AG08396 (cell line): ENCODE data around the gene SAMD4A.
A peak's percentile ranks its signal among the peaks of the same experiment; 100 is the strongest.

ENCODE experiments used
- DNase-seq: peaks from one replicate; pipeline ENCODE4 v3.0.0; 2012; ENCODE audit warnings: low spot score, mixed read lengths

SAMD4A gene

DNA sequence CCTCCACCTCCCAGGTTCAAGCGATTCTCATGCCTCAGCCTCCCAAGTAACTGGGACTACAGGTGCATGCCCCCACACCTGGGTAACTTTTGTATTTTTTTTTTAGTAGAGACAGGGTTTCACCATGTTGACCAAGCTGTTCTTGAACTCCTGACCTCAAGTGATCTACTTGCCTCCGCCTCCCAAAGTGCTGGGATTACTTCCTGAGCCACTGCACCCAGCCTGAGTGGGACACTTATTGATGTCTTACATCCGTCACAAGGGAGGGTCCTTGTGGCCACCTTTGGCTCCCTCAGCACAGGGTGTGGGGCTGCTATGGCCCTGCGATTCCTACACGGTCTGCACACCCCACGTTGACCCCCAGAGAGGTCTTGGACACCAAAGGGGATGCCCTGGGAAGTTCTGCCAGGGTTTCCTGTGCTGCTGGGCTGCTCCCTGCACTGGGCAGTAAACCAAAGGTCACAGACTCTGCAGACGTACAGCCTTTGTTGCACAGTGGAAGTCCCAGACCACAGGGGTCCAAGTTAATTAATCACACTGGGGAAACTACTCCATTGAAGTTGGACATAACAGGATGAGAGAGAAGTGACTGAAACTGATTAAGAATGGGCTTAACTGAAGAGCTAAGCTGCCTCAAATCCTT lies 95.7 kb downstream of the SAMD4A start:
- DNase-seq: no peak

DNA sequence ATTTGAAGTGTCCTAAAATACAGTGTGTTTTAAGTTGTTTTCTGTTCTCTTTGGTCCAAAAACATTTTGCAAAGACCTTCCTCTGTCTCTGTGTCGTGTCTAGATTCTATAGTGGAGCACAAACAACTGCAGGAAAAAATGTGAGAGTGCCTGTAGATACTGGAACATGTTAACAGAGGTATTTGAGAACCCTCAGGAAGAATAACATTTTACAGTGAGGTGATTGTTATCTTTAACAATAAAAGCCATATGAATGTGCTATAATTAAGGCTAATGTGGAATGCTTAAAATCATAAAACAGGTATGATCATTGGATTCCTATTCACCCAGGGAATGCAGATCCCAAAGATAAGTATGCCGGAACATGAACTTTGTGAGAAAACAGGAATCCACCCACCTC lies 98.0 kb downstream of the SAMD4A start:
- DNase-seq: no peak

DNA sequence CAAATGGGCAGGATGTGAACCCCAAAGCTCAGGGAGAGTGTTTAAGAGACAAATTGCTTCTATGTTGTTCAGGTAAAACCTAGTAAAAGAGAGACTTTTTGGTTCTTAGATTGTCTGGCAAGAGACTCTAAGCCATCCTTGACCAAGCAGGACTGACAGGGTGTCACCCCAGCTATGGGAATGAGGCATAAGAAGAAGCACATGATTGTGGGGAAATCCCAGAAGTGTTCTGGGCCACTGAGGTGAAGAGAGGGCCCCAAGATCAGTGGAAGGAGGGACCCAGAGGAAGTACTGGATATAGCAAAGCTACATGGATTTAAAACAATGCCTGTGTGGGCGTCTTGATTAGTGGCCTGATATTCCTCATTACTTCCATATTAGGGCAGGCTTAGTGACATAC lies 99.0 kb downstream of the SAMD4A start:
- DNase-seq: no peak

DNA sequence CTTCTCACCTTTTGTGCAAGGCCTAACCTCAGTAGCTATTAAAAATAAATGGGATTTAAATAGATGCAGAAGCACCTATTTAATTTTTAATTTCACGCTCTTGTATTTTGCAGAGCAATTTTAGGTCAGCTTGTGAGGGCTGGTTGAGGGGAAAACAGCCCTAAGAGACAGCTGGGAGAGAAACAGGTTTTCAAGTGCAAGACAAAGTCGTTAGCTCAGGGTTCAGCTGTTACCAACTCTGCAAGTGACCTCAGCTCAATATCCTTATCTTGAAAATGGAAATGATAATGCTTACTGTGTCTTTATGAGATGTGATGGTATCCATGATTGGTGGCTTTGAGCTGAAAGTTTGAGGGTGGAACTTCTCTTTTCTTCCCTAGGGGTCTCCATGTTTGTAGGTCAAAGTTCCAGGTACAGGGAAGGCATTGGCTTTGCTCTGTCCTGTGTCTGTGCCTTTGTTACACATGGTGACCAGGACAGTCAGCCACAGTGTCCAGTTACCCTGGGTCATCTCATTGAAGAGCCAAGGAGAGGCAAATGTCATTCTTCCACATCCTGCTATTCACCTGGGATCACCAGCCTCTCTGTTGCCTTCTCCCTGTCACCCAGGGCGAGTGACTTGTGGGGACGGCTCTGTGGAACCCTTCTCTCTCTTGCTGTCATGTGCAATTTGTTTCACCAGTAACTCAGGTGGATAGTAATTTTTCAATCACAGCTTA lies 100.3 kb downstream of the SAMD4A start:
- DNase-seq: no peak

DNA sequence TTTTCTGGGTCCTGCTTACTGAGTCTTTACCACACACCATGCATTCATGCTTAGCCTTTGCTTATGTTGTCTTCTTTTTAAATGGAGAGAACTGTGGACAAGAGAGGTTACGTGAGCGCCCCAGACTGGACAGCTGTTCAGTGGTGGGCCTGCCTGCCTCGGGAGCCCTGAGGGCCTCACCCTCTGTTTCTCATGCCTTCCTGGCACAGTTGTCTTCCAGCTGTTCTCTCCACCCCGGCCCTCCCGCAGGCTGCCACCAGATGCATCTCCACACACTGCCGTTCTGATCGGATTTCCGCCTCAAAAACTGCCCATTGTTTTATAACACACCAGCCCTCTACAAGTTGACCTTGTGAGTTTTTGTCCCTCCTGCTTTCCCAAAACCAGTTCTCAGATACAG lies 100.8 kb downstream of the SAMD4A start:
- no peak for DNase-seq

DNA sequence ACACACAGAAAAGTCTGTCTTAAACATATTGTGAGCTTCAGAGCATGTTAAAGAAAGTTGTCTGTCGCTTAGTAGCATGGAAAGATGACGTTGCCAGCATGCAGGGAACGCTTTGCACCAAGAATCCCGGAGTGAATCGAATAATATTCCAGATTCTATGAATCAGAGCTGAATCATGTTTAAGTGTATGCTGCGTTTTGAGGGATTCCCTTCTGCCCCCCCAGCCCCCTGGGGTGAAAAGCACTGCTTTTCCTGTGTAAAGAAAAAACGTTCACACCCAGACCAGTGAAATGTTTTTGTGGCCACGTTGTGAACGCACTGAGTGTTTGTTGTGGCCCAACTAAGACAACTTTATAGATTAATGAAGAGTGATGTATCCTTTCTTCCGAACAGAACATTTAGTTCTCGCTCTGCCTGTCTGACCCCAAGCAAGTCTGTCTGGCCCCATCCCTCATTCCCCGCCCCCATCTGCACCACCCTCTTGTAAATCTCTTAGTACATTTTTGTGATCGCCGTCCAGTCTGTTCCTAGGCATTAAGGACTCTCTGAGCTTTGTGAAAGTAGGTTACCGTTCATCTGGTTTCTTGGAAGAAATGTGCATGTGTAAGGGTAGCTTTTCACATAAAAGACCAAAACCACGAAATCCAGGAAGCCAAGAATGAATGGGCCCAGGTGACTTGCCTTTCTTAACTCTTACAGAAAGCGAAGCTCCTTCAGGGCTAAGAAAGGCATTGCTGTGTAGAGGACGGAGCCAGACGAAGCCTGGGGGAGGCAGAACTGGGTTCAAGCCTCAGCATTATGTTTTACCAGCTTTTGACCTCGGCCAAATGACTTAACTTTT lies 103.0 kb downstream of the SAMD4A start:
- DNase-seq: no peak

DNA sequence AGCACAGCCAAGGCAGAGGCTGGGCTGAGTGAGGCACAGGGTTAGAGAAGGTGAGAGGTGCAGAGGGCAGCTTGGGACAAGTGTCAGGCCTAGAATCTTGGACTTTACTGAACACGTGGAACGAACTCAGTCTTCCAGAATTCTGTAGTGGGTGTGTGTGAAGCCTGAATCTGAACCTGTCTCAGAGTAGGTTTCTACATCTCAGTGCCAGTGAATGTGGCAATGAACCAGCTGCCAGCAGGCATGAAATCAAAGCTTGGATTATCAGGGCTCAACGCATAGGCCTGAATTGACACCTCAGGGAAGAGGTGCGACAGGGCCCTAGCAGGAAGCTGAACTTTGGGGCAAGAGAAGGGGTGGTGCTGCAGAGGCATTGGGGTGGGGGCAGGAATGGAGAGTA lies 104.6 kb downstream of the SAMD4A start:
- DNase-seq: no peak

DNA sequence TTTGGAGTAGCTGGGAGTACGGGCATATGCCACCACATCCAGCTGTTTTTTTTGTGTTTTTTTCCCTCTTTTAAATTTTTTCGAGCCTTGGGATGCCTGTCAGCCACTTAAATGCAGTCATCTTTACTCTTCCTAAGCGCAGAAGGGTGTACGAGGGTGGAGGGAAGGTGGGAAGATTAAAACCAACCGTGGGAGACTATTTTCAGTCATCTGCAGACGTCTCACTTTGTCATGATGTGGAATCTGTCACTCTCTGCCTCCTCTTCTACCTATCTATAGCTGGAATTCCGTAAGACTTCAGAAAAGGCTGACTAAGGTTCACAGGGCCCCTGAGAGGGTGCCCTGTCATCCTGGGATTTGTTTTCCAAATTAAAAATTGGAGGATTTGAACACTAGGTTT lies 105.3 kb downstream of the SAMD4A start:
- no peak for DNase-seq

DNA sequence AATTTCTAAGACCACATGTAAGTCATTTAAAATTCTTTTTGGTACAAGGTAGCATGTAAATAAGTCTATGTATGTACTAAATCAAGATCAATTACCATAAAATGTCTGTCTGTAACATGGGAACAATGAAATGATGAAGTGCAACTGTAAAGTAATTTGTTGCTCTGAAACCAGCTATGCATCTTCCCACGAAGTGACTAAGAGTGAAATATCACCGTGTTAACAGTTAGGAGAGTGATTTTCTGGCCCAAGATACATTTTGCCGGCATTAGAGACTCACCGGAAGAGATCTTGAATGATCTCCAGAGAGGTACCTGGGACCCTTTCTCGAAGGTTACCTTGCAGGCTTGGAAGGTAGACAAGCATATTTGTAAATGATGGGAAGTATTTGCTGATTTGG lies 105.8 kb downstream of the SAMD4A start:
- no peak for DNase-seq

DNA sequence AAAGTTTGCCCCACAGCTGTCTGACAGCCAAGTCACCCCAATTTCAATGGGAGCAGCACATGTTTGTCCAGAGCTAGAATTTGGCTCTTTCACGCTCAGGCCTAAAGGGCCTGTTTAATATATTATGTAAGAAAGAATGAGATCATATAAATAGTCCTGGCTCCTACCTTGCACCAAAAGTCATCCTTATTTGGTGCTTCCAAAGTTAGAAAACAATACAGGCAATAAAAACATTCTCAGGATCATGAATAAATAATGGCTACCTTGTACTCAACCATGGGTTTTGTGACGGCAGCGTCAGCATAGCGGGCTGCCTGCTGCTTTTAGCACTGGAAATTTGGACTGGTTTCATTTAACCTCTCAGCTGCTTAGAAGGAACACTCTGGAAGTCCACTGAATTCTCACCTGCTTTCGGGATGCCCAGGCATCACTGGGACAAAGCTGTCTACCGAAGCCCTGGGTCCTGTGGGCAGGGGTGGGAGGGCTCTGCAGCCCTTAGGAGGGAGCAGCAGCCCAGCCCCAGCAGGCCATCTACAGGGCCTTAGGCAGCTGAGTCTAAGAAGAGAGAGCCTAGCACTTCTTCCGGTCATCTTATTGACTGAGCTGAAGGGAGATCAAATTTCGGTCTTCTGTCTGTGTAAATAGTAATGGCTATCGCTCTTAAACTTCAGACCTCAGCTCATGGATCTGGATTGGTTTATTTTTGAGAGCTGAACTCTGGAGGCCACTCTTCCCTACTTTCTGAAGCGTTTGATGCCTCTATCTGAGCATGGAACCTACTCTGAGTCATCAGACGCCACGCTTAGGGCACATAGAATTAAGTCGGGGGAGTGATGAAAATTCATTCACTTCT lies 106.5 kb downstream of the SAMD4A start:
- no peak for DNase-seq

DNA sequence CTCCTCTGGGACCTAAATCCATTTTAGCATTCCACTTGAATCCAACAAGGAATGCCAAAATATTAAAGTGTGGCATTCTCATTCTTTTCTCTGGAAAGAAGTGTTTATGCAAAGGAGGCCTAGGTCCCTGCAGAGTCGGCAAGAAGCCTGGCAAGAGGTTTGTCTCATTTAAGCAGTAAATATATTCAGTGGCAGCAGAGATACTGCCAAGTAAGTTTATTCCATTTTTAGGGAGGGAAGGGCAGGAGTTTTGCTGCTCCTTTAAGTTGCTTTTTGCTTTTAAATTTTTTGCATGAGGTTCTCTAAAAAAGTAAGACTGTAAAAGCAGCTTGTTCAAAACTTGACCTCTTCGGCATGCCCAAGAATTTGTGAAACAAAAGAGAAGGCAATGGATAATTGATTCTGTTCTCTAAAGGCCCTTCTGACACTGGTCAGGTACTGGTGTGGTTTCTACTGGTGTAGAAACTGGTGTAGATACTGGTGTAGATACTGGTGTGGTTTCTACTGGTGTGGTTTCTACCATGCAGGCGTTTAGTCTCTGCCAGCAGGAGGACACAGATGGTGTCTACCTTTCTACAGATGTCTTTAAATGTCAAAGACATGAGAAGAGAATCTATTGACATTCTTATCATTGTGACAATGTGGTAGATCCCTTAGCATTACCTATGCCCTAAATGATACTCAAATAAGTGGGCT lies 107.3 kb downstream of the SAMD4A start:
- no peak for DNase-seq

DNA sequence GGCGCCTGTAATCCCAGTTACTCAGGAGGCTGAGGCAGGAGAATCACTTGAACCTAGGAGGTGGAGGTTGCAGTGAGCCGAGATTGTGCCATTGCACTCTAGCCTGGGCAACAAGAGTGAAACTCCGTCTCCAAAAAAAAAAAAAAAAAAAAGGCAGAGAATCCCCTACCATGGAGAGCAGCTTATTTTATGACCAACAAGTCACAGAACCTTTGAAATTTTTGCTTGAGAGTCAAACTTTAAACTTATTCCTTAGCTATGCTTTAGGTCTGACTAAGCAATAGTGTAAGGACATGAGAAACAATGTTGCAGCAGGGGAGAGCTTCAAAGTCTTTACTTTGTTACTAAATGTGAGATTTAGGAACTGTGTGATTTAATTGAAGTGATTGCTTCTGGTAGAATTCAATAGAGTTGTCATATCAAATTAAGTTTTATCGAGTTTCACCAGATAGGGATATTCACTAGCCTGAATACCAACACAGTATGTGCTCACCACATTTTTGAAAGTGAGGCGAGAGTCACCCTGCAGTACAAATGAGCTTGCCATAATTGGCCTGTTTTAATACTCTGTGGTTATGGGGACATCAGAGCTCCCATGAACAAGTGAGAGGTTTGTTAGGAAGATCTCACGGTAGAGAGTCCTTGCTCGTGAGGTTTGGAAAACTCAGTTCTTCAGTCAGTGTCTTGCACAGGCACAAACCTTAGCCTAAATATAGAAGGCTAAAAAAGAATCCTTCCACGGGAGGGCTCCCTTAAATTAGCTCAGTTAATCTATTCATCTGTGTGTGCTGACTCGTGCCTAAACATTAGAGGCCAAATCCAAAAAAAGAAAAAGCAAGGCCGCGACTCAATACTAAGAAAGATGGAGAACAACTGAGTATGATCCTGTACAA lies 108.6 kb downstream of the SAMD4A start:
- no peak for DNase-seq

DNA sequence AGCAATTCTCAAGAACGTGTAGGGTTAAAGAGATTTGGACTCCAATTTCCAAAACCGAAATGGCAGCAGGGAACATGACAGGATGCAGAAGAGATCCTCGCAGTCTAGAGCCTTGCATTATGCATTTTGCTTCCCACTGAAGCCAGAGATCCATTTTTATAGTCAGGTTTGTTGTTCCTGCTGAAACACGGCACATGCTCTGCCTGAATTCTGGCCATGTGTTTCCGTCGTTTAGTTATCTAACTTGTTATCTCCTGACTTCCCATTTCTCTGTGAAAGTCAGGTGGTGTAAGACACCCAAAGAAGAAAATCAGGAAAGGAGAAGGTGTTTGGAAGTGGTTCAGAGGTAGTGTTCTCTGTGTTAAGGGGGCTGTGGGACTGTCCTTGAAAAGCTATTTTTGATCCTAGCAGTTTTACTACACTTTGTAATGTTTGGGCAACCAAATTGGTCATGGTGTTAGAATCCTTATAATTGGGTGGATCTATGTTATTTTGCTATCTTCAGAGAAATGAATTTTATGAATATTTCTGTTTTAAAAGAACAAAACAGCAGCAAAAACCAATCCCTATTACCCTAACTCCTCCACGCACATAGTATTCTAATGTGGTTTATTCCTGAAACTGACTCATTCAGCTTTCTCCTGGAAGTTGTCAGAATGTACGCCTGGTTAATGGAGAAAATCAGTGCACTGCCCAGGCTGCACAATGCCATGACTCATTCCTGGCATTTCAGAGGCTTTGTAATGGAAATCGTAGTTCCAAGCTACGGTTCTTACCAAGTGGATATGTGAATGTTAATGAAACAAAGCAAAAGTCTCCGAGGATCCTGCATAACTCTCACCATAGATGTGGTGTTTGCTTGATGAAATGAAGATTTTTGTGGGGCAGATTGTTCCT lies 110.1 kb downstream of the SAMD4A start:
- peak; percentile 71 for DNase-seq

DNA sequence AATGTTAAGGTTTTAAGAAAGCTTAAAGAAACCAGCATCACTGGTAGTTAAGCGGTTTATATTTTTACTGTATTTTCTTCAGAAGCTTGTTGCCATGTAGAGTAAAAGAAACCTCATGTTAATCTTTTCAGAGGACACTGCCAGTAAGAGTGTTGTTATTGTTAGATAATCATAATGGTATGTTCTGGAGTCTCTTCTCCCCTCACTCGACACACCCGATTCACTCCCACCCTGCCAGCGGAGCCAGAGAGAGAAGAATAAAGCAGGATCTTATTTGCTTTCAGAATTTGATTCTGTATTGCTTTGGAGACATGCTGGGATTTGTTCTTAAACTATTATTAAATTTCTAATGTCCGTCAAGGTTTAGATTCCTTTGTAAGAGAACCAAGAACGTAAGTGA lies 113.7 kb downstream of the SAMD4A start:
- DNase-seq: no peak

DNA sequence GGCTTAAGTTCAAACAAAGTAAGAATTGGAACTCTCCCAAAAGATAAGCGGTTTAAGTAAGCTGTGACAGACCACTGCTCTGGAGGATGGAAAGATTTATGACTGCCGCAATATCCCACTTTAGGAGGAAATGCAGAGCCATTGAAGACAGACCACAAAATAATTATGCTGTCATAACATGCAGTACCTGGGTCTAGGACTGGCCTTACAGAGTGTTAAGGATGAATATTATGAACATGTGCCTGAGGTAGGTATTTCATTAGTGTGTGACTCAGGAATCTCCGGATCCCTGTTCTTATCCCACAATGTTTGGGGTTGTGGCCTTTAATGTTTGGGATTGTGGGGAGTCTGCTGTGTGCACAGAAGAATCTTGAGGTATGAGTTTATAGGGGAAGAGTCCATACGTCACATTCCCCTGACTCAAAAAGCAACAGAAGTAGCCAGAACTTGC lies 114.9 kb downstream of the SAMD4A start:
- no peak for DNase-seq

DNA sequence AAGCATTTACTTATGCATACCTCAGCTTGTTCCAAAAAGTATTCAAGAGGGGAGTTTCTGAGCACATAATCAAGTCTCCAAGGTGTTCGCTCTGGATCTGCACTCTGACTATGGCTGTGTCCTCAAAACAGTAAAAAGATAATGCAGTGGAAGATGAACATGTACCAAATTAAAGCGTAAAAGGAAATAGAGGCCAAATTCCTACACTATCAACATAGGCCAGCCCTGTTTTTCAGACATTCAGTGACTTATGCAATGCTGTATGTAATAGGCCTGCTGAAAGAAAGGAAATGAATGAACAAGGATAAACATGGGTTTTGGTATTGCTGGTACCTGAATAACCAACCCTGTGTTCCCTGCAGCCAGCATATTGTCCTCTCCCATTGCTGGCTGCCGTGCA lies 115.7 kb downstream of the SAMD4A start:
- DNase-seq: no peak

DNA sequence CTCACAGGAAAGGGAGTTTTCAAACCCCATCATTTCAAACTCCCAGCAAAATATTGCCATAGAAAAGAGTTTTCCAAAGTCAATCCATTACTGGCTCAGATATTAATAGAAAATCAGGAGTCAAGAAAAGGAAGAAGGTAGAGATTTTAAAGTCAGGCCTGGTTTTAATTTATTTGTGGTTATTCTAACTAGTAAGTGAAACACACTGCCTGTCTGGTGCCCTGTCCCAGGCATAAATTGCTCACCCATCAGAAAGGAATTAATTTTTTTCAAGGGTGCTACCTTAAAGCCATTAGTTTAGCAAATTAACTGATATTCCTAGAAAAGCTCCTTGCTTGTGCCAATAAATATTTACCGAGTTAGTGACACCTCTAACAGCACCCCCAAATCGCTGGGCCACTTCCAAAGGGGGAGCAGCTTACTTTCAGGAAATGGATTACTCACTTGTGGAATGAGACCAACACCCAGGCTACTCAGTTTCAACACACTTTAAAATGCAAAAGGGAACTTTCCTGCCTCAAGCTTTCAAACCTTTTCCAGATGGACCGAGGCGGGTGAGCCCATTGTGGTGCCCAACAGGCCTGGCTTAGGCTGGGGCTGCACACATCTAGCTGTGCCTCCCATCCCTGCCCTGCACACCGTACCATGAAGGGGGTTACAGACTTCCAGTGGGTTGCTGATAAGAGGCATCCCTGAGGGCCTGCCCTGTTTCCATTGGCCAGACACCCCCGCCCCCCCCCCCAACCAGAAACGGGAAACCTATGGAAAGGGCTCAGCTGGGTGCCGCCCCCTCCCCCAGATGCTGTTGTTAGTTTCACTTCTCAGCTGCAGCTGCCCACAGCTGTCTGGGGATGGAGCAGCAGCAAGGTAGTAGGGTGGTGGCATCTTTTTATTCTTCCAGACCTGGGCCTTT lies 117.2 kb downstream of the SAMD4A start:
- DNase-seq: peak; percentile 49

DNA sequence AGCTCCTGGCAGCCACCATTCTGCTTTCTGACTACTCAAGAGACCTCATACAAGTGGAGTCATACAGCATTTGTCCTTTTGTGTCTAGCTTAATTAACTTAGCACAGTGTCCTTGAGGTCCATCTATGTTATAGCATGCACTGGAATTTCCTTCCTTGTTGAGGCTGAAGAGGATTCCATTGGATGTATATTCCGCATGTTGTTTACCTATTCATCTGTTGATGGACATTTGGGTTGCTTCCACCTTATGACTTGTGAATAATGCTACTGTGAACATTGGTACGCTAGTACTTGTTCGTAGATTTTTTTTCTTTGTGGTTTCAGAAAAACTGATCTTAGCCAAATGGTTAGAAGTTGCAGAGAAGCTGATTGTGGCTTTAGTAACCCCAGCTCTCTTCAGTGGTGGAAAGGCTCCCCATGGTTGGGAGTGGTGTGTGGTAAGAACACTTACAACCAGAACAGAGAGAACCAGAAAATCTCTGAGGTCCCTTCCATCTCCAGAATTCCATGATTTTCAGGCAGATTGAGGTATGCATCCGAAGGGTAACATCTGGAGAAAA lies 118.4 kb downstream of the SAMD4A start:
- DNase-seq: no peak
